RWPE1 (cell line): ENCODE results near the gene ZFYVE1.

ENCODE experiments used
- CTCF ChIA-PET: fragments of 350-600 bp; sonication (Branson Sonifier 250); formaldehyde crosslinking; extraction: SDS; loops from one replicate; lab custom pipeline; 2021; lab: Yijun Ruan, JAX
- POLR2A ChIA-PET: fragments of 400-600 bp; formaldehyde crosslinking; extraction: SDS; loops from one replicate; lab custom pipeline; 2020; ENCODE audit warnings: antibody characterized with exemption; ENCODE audit not compliant: low non-redundant PET; lab: Yijun Ruan, JAX
- DNase-seq: peaks from one replicate; pipeline ENCODE4 v3.0.0; 2012; ENCODE audit warnings: low spot score
- H3K27ac ChIP-seq: fragments of 450-650 bp; 2 replicates; pipeline ENCODE4 v1.5.1; 2017
- TF ChIP-seq, protein P1 (sequence below): fragments of 450-650 bp; conservative IDR thresholded peaks from 2 replicates; pipeline ENCODE4 v1.5.1; 2017; ENCODE audit warnings: low read depth, mild to moderate bottlenecking

ZFYVE1 gene

GRCh38 chr14:72990171-72990570, 36.7 kb downstream of the ZFYVE1 start:
- CTCF ChIA-PET = interaction anchor here (0.6 kb wide), 1 partner anchor 482 kb away, joined by 5 read pairs; no protein-coding TSS in a partner anchor
- no peak for DNase-seq
- TF ChIP-seq, protein P1, sequence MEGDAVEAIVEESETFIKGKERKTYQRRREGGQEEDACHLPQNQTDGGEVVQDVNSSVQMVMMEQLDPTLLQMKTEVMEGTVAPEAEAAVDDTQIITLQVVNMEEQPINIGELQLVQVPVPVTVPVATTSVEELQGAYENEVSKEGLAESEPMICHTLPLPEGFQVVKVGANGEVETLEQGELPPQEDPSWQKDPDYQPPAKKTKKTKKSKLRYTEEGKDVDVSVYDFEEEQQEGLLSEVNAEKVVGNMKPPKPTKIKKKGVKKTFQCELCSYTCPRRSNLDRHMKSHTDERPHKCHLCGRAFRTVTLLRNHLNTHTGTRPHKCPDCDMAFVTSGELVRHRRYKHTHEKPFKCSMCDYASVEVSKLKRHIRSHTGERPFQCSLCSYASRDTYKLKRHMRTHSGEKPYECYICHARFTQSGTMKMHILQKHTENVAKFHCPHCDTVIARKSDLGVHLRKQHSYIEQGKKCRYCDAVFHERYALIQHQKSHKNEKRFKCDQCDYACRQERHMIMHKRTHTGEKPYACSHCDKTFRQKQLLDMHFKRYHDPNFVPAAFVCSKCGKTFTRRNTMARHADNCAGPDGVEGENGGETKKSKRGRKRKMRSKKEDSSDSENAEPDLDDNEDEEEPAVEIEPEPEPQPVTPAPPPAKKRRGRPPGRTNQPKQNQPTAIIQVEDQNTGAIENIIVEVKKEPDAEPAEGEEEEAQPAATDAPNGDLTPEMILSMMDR = no peak
- H3K27ac ChIP-seq = no peak overlapping the region
- POLR2A ChIA-PET = no interaction called here

GRCh38 chr14:72986857-72987256, 40.0 kb downstream of the ZFYVE1 start:
- TF ChIP-seq, protein P1 = no peak
- H3K27ac ChIP-seq = no peak overlapping the region
- DNase-seq = no peak
- ChIA-PET CTCF (interaction anchor here (0.6 kb wide), 2 partner anchors 7 to 77 kb away, joined by 4 to 5 read pairs; no protein-coding TSS in a partner anchor), POLR2A (no interaction called here)

- DNase-seq = no peak
- TF ChIP-seq, protein P1 = no peak
- ChIA-PET POLR2A (no interaction called here), CTCF (interaction anchor here (0.6 kb wide), 1 partner anchor 8 kb away, joined by 4 read pairs; no protein-coding TSS in a partner anchor)
- no peak overlapping the region for H3K27ac ChIP-seq
Measured at GRCh38 chr14:72986214-72986613, 40.7 kb downstream of the ZFYVE1 start.

DNA sequence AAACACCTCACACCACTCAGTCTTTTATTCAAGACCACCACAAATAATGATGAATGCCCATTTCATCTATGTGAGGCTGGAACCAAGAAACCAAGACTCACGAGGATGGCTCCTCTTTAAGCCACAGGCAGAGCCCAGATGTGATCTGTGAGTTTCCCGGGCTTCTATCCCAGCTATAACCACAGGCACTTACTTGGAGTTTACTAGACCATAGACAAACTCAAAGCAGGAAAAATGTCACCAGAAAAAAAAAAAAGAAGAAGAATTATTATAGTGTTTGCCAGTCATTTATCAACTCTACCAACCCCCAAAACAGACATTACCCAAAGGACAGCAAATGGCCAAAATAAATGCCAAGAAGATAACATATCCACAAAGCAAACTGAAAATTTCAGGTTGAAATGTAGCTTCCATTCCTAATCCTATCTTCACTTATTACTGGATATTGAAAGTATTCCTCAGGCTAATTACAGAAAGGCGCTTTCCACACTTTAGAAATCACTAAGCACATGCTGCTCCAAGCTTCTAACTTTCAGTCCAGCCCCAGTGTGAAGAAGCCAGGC, 44.7 kb downstream of the ZFYVE1 start:
- CTCF ChIA-PET = interaction anchor here (0.7 kb wide), 1 partner anchor 45 kb away, joined by 7 read pairs; no protein-coding TSS in a partner anchor

GRCh38 chr14:72980863-72981262, 46.0 kb downstream of the ZFYVE1 start:
- TF ChIP-seq, protein P1 = no peak
- no peak for DNase-seq
- H3K27ac ChIP-seq = no peak overlapping the region
- ChIA-PET CTCF (no interaction called here), POLR2A (no interaction called here)

More for the DNA sequence above, 44.7 kb downstream of the ZFYVE1 start:
- no peak overlapping the region for H3K27ac ChIP-seq
- no peak for DNase-seq
- POLR2A ChIA-PET = no interaction called here
- TF ChIP-seq, protein P1 = no peak

- no peak for DNase-seq
- TF ChIP-seq, protein P1 = no peak
- H3K27ac ChIP-seq = no peak overlapping the region
- ChIA-PET POLR2A (no interaction called here), CTCF (no interaction called here)
Measured at GRCh38 chr14:72978856-72979255, 48.0 kb downstream of the ZFYVE1 start.
